Peyer's patch (tissue), 4 donors: ENCODE results near the gene ZSCAN10.

Experiments
- CTCF ChIP-seq, 6 experiments: fragments of 450-650 bp in 4 of 6; fragments of 200-600 bp in 2 of 6; sonication (generic) in 1 of 6; IDR thresholded peaks; one replicate each; pipeline ENCODE4 v1.5.1; 2017 to 2019; ENCODE audit warnings: antibody characterized with exemption in 6 of 6, mild to moderate bottlenecking in 3 of 6, moderate library complexity in 1 of 6
- POLR2A ChIP-seq, 2 donors: fragments of 450-650 bp; IDR thresholded peaks; one replicate each; pipeline ENCODE4 v1.5.1; 2017; ENCODE audit warnings: antibody characterized with exemption in 2 of 2, mild to moderate bottlenecking in 2 of 2, moderate library complexity in 2 of 2

GRCh38 chr16:3145660-3146059, 46.6 kb upstream of the ZSCAN10 start:
- TF ChIP-seq CTCF (IDR thresholded peaks at IDR 0.05) (no peak), POLR2A (IDR thresholded peaks at IDR 0.05) (no peak)
